Muscle of leg (tissue), 11 donors: ENCODE data around the gene CAMK2A. TPM values are rescaled to one million over a fixed set of nuclear protein-coding genes. Genes with fewer than 3 reads are reported as not detected.

ENCODE experiments used
- DNase-seq: peaks from one replicate; pipeline ENCODE4 v3.0.0; 2013
- H3K27ac ChIP-seq: one replicate; pipeline ENCODE4 v1.5.1; 2013; ENCODE audit warnings: mild to moderate bottlenecking, low read length, control low read depth
- H3K27me3 ChIP-seq: one replicate; pipeline ENCODE4 v1.6.1; 2013; ENCODE audit warnings: low read length; ENCODE audit not compliant: control insufficient read depth, insufficient read depth
- H3K36me3 ChIP-seq: one replicate; pipeline ENCODE4 v1.6.1; 2013; ENCODE audit warnings: low read length; ENCODE audit not compliant: control insufficient read depth, insufficient read depth
- H3K4me1 ChIP-seq: one replicate; pipeline ENCODE4 v1.6.1; 2013; ENCODE audit warnings: low read length; ENCODE audit not compliant: control insufficient read depth, insufficient read depth
- H3K4me3 ChIP-seq: one replicate; pipeline ENCODE4 v1.5.1; 2013; ENCODE audit warnings: low read length, control low read depth
- H3K9me3 ChIP-seq: replicated peaks from 2 replicates; pipeline ENCODE4 v1.6.1; 2013; ENCODE audit warnings: low read depth, low read length; ENCODE audit not compliant: control insufficient read depth
- WGBS: methylation state at CpG from one replicate; pipeline ENCODE4 v1.1.5; 2013; ENCODE audit warnings: missing lambda C conversion rate; ENCODE audit not compliant: insufficient coverage; 5-methylcytosine and 5-hydroxymethylcytosine counted together
- polyA plus RNA-seq, 8 donors: library from polyadenylated mRNA; unstranded; fragments of 120-200 nt; gene quantifications; one replicate each; pipeline versions ENCODE4 v1.2.1 to v1.2.3, GENCODE V29; 2013; ENCODE audit warnings: inconsistent platforms in 1 of 8, low replicate concordance in 1 of 8; ENCODE audit not compliant: insufficient read length in 8 of 8, insufficient read depth in 1 of 8
- total RNA-seq: library from RNA; stranded (reverse); fragments of 120-200 nt; gene quantifications from one replicate; pipeline ENCODE4 v1.2.4, GENCODE V29; 2013

The CAMK2A gene
- total and polyA plus RNA-seq, 9 donors: 38.5 to 79.9 (median 58.4) TPM

- Histone ChIP-seq H3K36me3 (no peaks in the 10 kb centered on the region), H3K4me3 (no peak overlapping the region), H3K27ac (no peak overlapping the region), H3K4me1 (peaks cover 35% of the 10 kb centered on the region), H3K27me3 (peaks cover 62% of the 10 kb centered on the region), H3K9me3 (no peaks in the 10 kb centered on the region)
- DNase-seq: no peak
- WGBS: 40% methylated on average over 1 of the region's 2 CpGs
Measured at GRCh38 chr5:150190987-150191386, 98.6 kb downstream of the CAMK2A start.

- Histone ChIP-seq H3K36me3 (no peaks in the 10 kb centered on the region), H3K27ac (no peak overlapping the region), H3K27me3 (peaks cover 62% of the 10 kb centered on the region), H3K4me3 (no peak overlapping the region), H3K9me3 (no peaks in the 10 kb centered on the region), H3K4me1 (peaks cover 35% of the 10 kb centered on the region)
- no CpG with 5 or more reads among the region's 16 CpGs for WGBS
- no peak for DNase-seq
Measured at GRCh38 chr5:150190503-150190979, 99.0 kb downstream of the CAMK2A start.

GRCh38 chr5:150189728-150190502 lies 99.7 kb downstream of the CAMK2A start, which contains the start of gene SLC6A7:
SLC6A7 (plus strand) TSS chr5:150190062; CDS start chr5:150190328, 266 bp downstream.
- 3% methylated on average over 50 of the region's 58 CpGs for WGBS
- Histone ChIP-seq H3K9me3 (no peaks in the 10 kb centered on the region), H3K36me3 (no peaks in the 10 kb centered on the region), H3K27me3 (peaks cover 63% of the 10 kb centered on the region), H3K27ac (no peak within 1 kb of the TSS), H3K4me1 (peaks cover 35% of the 10 kb centered on the region), H3K4me3 (no peak within 1 kb of the TSS)
- DNase-seq: no peak

- no peak for DNase-seq
- Histone ChIP-seq H3K27me3 (peaks cover 64% of the 10 kb centered on the region), H3K9me3 (no peaks in the 10 kb centered on the region), H3K36me3 (no peaks in the 10 kb centered on the region), H3K4me1 (peaks cover 35% of the 10 kb centered on the region), H3K27ac (no peak overlapping the region), H3K4me3 (no peak overlapping the region)
- WGBS: 67% methylated on average over 1 of the region's 3 CpGs
Measured at GRCh38 chr5:150189326-150189725, 100.2 kb downstream of the CAMK2A start.

- no peak overlapping the region for H3K27ac ChIP-seq
- 21% methylated on average over 2 of the region's 3 CpGs for WGBS
- H3K36me3 ChIP-seq: no peaks in the 10 kb centered on the region
- peaks cover 60% of the 10 kb centered on the region for H3K27me3 ChIP-seq
- H3K9me3 ChIP-seq: no peaks in the 10 kb centered on the region
- no peak for DNase-seq
- H3K4me3 ChIP-seq: no peak overlapping the region
- peaks cover 43% of the 10 kb centered on the region for H3K4me1 ChIP-seq
Measured at GRCh38 chr5:150188146-150188842, 101.3 kb downstream of the CAMK2A start.

GRCh38 chr5:150186897-150187296 lies 102.7 kb downstream of the CAMK2A start:
- H3K36me3 ChIP-seq: no peaks in the 10 kb centered on the region
- H3K27me3 ChIP-seq: peaks cover 46% of the 10 kb centered on the region
- DNase-seq: no peak
- H3K9me3 ChIP-seq: no peaks in the 10 kb centered on the region
- H3K4me1 ChIP-seq: peaks cover 47% of the 10 kb centered on the region
- no peak overlapping the region for H3K4me3 ChIP-seq
- WGBS: 64% methylated on average over 2 of the region's 4 CpGs
- H3K27ac ChIP-seq: no peak overlapping the region

GRCh38 chr5:150186137-150186536 lies 103.4 kb downstream of the CAMK2A start:
- DNase-seq: no peak
- Histone ChIP-seq H3K27ac (no peak overlapping the region), H3K9me3 (no peaks in the 10 kb centered on the region), H3K4me1 (peaks cover 55% of the 10 kb centered on the region), H3K4me3 (no peak overlapping the region), H3K36me3 (no peaks in the 10 kb centered on the region), H3K27me3 (peaks cover 41% of the 10 kb centered on the region)
- WGBS: 94% methylated on average over 5 of the region's 8 CpGs

- no peak overlapping the region for H3K4me3 ChIP-seq
- DNase-seq: no peak
- no peaks in the 10 kb centered on the region for H3K36me3 ChIP-seq
- no peak overlapping the region for H3K27ac ChIP-seq
- peaks cover 32% of the 10 kb centered on the region for H3K27me3 ChIP-seq
- H3K4me1 ChIP-seq: peaks cover 55% of the 10 kb centered on the region
- 62% methylated on average over 8 of the region's 12 CpGs for WGBS
- no peaks in the 10 kb centered on the region for H3K9me3 ChIP-seq
Measured at GRCh38 chr5:150184990-150185912, 104.3 kb downstream of the CAMK2A start.

- peaks cover 19% of the 10 kb centered on the region for H3K27me3 ChIP-seq
- no peak overlapping the region for H3K4me3 ChIP-seq
- no peak overlapping the region for H3K27ac ChIP-seq
- H3K36me3 ChIP-seq: no peaks in the 10 kb centered on the region
- no peaks in the 10 kb centered on the region for H3K9me3 ChIP-seq
- DNase-seq: no peak
- peaks cover 56% of the 10 kb centered on the region for H3K4me1 ChIP-seq
- WGBS: no CpG with 5 or more reads among the region's 2 CpGs
Measured at GRCh38 chr5:150184006-150184405, 105.6 kb downstream of the CAMK2A start.
